ELF-1 (cell line): ENCODE results near the gene TMEM168.
A peak's percentile ranks its signal among the peaks of the same experiment; 100 is the strongest.
"Not testable (repeated sequence)": the region's sequence is repeated elsewhere in the genome, so short reads cannot be mapped to it uniquely, and the experiment has no call there.

Experiments used
- DNase-seq: peaks from one replicate; pipeline ENCODE4 v3.0.0-alpha.2; 2016; ENCODE audit warnings: low read depth, low spot score

TMEM168 gene

GRCh38 chr7:112789817-112790585, at the start of gene TMEM168:
TSS of gene TMEM168 (minus strand) at chr7:112790393. CDS start at chr7:112784825, 5,568 bp downstream.
- DNase-seq = peak; percentile 87

DNA sequence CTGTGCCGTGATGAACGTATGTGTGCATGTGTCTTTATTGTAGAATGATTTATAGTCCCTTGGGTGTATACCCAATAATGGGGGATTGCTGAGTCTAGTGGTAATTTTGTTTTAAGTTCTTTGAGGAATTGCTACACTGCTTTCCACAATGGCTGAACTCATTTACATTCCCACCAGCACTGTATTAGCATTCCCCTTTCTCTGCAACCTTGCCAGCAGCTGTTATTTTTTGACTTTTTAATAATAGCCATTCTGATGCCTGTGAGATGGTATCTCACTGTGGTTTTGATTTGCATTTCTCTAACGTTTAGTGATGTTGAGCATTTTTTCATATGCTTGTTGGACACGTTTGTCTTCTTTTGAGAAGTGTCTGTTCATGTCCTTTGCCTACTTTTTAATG, 45.7 kb upstream of the TMEM168 start:
- DNase-seq = not testable (repeated sequence)

DNA sequence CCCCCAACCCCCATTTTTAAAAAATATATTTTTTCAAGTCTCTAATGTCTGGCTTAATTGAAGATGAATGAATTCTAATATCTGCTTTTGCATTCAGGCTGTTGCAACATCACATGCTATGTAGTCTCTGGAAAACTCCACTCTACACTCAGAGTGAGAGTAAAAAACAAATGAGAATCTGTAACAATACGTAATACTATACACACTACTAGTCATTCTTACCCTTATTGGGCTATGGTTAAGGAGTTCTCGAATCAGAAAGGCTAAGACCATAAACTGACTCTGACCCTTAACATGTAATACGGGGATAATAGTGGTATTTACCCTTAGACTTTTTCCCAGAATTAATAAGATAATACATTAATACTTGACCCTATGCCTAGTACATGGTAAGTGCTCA, 42.9 kb upstream of the TMEM168 start:
- DNase-seq = no peak

- DNase-seq = no peak
These were observed 40.6 kb upstream of the TMEM168 start for GRCh38 chr7:112830769-112831168.

DNA sequence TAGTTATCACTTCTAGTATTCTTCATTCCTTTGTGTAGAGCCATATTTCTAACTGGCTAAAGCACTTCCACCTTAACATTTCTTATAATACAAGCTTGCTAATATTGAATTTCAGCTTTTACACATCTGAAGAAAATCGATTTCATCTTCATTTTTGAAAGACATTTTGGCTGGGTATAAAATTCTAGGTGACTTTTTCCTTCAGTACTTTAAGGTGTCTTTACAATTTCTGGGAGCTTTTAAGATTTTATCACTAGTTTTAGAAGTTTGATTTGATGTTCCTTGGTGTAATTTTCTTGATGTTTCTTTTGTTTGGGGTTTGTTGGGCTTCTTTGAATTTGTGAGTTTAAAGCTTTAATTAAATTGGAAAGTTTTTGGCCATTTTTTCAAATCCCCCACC, 38.5 kb upstream of the TMEM168 start:
- no peak for DNase-seq

DNA sequence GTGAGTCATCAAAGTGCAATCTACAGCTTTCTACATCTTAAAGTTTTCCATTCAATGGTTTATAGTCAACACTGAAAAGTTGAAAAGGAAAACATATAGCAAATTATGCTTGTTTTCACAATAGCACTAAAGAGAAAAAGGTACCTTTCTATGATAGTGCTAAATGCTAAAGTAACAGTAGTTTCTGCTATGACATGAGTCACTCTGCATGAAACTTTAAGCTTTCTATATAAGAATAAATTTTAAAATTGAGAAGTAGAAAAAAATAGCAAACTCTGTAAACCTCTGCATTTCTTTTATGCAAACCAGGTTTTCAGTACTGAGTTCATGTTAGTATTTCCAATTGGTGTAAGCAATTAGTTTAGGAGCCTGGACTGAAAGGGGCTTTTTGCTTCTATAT, 31.2 kb upstream of the TMEM168 start:
- DNase-seq = no peak

- DNase-seq = no peak
These were observed 29.3 kb upstream of the TMEM168 start for GRCh38 chr7:112819536-112819935.

DNA sequence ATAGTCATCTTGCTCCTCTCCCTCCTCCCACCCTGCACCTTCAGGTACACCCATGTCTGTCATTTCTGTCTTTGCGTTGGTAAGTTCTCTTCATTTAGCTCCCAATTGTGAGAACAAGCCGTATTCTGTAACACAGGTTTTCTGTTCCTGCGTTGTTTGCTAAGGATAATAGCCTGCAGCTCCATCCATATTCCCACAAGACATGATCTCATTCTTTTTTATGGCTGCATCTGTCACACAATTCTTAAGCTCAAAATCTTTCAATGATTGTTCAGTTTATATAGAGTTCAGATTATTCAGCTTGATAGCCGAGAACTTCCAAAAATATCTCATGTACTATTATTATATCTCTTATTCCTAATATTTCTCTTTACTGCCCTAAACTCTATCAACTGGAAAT, 16.0 kb upstream of the TMEM168 start:
- no peak for DNase-seq

DNA sequence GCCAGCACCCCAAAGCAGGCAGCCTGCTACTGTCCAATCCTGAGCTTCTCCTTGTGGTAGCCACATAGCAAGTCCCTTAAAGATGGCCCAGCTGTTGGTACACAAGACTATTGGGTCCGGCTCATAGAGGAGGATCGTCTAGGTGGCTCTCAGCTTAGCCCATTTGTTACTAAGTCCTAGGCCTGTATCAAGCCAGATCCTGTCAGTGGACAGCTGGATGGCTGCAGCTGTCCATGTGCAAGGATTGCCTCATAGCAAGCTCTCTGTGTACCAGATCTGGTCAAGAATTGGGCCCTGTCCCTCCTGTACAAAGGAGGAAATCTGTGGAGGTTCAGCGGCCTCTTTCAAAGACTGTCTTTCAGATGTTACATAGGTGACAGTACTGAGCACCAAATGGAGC, 12.2 kb upstream of the TMEM168 start:
- no peak for DNase-seq

GRCh38 chr7:112800486-112800885, 10.3 kb upstream of the TMEM168 start:
- DNase-seq = peak; percentile 70

- no peak for DNase-seq
These were observed 9.4 kb upstream of the TMEM168 start for GRCh38 chr7:112799448-112800120.

- DNase-seq = no peak
These were observed 8.3 kb upstream of the TMEM168 start for GRCh38 chr7:112798274-112799159.

DNA sequence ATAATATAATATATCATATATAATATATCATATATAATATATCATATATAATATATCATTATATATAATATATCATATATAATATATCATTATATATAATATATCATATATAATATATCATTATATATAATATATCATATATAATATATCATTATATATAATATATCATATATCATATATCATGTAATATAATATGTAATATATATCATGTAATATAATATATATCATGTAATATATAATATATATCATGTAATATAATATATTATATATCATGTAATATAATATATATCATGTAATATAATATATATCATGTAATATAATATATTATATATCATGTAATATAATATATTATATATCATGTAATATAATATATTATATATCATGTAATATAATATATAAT, 6.4 kb upstream of the TMEM168 start:
- not testable (repeated sequence) for DNase-seq

DNA sequence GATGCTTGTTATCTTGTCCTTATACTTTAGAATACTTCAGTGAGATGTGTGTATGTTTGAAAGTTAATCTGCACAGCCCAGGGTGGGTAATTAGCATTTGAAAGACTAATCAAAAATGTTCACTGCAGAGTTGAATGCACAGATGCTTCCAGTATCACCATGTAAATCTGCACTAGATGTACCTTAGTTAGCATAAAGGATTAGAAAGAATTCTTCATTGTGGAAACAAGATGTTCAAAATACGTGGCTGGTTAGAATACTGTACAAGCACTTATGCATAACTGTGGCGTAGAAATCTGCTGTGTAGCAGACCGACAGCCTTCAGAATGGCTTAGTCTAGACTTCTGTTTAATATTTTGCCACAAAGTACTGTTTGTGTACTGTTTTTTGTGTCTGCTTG, 2.2 kb upstream of the TMEM168 start:
- no peak for DNase-seq

DNA sequence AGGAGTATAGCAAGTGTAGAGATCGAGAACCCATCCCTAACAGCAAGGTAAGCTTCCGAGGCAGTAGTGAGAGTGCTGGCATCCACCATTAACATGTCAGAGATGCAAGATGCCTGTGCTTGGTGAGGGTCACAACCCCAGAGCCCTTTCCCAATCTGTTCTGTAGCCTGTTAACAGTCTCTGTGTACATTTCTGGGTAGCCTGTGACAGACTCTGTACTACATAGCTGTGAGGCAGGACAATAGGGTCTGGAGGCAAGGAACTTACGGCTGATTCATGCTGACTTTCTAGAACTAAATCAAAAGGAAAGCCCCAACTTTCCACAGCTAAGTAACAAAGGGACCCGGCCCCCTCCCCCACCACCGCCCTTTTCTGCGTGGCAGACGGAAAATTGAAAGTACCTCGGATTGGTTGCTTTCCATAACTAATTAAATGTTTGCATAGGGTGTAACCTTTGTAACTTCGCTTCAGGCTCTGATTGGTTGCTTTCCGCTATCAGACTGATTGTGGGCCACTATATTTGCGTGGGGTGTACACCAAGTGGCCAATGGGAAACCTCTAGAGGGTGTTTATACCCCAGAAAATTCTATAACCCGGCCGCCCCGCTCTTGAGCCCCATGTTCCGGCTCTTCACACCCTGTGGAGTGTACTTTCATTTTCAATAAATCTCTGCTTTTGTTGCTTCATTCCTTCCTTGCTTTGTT, 1.4 kb upstream of the TMEM168 start:
- DNase-seq = no peak

GRCh38 chr7:112790586-112791003, 402 bp upstream of the TMEM168 start:
- DNase-seq = no peak

- no peak for DNase-seq
These were observed 758 bp downstream of the TMEM168 start for GRCh38 chr7:112789453-112789816.

DNA sequence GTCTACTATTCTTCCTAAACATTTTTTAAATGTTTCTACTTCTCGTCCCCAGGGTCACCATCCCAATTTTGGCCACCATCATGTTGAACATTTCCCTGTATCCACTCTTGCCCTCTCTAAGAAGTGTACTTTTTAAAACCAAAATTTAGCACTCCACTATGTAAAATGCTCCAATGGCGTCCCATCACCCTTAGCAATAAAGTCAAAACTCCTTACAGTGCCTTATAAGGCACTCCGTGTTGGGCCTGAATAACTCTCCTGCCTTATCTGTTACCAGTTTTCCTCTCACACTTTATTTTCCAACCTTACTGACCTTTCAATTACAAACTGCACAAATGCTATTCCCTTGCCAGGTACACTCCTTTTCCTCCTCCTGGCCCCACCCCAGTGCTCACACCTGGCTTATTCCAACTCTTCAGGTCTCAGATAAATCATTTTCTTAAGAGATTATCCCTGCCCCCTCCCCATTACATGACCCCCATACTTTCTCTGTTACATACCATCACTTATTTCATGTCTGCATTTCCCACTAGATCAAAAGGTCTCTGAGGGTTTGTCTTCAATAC, 1.3 kb downstream of the TMEM168 start:
- no peak for DNase-seq

DNA sequence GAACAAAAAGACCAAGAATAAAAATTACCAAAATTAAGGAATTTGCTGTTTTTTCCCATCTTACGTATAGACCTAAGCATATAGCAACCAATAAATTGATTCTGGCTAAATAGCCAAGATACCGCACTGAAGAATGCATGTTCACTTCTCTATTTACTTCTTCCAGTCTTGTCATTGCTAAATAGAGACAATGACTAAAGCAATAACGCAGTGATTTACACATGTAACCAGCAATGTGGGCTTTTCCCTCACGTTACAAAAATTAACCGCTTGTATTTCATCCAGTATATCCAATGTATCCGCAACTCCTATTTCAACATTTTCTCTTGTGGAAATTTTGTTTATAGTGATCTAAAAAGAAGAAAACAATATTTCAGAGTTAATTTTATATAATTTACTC, 5.6 kb downstream of the TMEM168 start:
- DNase-seq = no peak

GRCh38 chr7:112782498-112782897, 7.7 kb downstream of the TMEM168 start:
- DNase-seq = no peak

GRCh38 chr7:112781558-112781957, 8.6 kb downstream of the TMEM168 start:
- no peak for DNase-seq
